Measurements from ENCODE around the gene PEMT.

DNA sequence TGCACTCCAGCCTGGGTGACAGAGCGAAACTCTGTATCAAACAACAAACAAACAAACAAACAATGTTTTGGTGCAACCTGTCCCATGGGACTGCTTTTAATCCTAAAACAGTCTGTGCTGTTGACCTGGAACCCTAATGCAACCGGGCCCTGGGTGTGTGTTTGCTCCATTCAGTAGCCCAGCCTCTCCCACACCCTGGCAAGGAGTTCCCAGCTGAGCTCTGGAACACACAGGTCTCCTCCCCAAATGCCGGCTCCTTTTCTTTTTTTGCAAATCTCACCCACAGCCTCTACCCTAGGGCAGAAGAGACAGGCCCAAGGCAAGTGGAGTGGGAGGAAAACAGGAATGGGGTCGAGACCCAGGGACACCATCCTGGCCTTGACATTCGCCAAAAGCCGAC is 65.6 kb downstream of the PEMT start:
- TF ChIP-seq, protein P1, sequence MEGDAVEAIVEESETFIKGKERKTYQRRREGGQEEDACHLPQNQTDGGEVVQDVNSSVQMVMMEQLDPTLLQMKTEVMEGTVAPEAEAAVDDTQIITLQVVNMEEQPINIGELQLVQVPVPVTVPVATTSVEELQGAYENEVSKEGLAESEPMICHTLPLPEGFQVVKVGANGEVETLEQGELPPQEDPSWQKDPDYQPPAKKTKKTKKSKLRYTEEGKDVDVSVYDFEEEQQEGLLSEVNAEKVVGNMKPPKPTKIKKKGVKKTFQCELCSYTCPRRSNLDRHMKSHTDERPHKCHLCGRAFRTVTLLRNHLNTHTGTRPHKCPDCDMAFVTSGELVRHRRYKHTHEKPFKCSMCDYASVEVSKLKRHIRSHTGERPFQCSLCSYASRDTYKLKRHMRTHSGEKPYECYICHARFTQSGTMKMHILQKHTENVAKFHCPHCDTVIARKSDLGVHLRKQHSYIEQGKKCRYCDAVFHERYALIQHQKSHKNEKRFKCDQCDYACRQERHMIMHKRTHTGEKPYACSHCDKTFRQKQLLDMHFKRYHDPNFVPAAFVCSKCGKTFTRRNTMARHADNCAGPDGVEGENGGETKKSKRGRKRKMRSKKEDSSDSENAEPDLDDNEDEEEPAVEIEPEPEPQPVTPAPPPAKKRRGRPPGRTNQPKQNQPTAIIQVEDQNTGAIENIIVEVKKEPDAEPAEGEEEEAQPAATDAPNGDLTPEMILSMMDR (IDR thresholded peaks at IDR 0.05): no peak
- no peak for TF ChIP-seq EP300 (IDR thresholded peaks at IDR 0.05)

All from esophagus muscularis mucosa (tissue), 3 donors.